ENCODE measurements around the gene GAB3.

DNA sequence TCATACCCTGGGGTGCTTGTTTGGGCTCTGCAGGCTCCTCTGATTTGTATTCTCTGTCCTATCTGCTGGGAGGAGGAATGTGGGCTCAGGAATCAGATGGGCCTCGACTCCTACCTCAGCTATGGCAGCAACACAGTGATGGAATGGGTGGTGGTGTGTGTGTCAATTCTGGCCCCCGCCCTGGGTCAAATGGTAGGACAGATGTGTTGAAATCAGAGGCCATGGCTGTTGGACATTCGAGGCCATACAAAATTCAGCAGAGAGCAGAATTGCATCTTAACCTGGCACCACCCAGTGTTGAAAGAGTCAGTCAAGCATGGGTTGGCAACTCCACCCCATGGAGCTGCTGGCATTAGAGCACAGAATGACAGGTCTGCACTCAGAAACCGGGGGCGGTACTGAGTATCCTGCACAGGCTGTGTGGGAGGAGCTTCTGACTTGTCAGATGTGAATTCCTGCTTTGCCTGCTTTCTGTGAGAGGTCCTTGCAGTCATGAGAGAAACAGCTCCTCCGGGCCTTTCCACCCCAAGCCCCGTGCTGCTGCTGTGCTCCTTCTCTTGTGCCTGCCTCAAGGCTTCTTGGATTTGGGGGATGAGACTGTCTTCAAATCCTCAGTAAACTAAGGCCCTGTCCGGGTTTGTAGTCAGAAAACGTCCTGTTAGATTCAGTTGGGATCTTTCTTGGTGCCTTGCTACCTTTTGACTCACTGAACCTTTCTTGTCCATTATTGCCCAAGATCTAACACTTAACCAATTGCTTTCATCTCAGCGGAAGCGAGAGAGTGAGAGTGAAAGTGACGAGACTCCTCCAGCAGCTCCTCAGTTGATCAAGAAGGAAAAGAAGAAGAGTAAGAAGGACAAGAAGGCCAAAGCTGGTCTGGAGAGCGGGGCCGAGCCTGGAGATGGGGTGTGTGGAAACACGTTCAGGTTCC is 24.8 kb upstream of the GAB3 start:
- TF ChIP-seq, protein P1, sequence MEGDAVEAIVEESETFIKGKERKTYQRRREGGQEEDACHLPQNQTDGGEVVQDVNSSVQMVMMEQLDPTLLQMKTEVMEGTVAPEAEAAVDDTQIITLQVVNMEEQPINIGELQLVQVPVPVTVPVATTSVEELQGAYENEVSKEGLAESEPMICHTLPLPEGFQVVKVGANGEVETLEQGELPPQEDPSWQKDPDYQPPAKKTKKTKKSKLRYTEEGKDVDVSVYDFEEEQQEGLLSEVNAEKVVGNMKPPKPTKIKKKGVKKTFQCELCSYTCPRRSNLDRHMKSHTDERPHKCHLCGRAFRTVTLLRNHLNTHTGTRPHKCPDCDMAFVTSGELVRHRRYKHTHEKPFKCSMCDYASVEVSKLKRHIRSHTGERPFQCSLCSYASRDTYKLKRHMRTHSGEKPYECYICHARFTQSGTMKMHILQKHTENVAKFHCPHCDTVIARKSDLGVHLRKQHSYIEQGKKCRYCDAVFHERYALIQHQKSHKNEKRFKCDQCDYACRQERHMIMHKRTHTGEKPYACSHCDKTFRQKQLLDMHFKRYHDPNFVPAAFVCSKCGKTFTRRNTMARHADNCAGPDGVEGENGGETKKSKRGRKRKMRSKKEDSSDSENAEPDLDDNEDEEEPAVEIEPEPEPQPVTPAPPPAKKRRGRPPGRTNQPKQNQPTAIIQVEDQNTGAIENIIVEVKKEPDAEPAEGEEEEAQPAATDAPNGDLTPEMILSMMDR (IDR thresholded peaks at IDR 0.05), result no peak
- no peak for TF ChIP-seq POLR2A (IDR thresholded peaks at IDR 0.05)
